Gastroesophageal sphincter (tissue), 4 donors: ENCODE results near the gene PTPRG. TPM values are rescaled to one million over a fixed set of nuclear protein-coding genes. Genes with fewer than 3 reads are reported as not detected.

Experiments used
- ATAC-seq: fragments of 150-250 bp; one replicate; pipeline ENCODE4 v1.9.1; 2016; ENCODE audit warnings: mild to moderate bottlenecking, moderate library complexity
- H3K27ac ChIP-seq, 4 donors: fragments of 200-600 bp; sonication (generic) in 3 of 4; 1 replicate in 3 of 4; 2 replicates in 1 of 4; pipeline ENCODE4 v1.5.1; 2016 to 2019
- H3K27me3 ChIP-seq: fragments of 200-600 bp; sonication (generic); one replicate; pipeline ENCODE4 v1.5.1; 2019
- H3K36me3 ChIP-seq, 2 donors: fragments of 200-600 bp; sonication (generic); one replicate each; pipeline ENCODE4 v1.5.1; 2019; ENCODE audit warnings: control low read depth in 1 of 2
- H3K4me1 ChIP-seq, 3 donors: fragments of 200-600 bp; sonication (generic); 1 replicate in 2 of 3; 2 replicates in 1 of 3; pipeline ENCODE4 v1.5.1; 2016 to 2019; ENCODE audit warnings: control low read depth in 2 of 3
- H3K4me3 ChIP-seq, 2 donors: fragments of 200-600 bp; sonication (generic); one replicate each; pipeline ENCODE4 v1.5.1; 2019; ENCODE audit warnings: mild to moderate bottlenecking in 1 of 2, moderate library complexity in 1 of 2
- H3K9me3 ChIP-seq, 3 donors: fragments of 200-600 bp; sonication (generic); one replicate each; pipeline ENCODE4 v1.5.1; 2017 to 2019; ENCODE audit warnings: control low read depth in 2 of 3
- EP300 ChIP-seq: sonication (generic); formaldehyde crosslinking; IDR thresholded peaks from one replicate; pipeline ENCODE4 v1.6.1; 2017; ENCODE audit warnings: antibody characterized with exemption, mild to moderate bottlenecking
- POLR2A ChIP-seq, 2 donors: fragments of 450-650 bp; IDR thresholded peaks; one replicate each; pipeline ENCODE4 v1.6.1; 2017; ENCODE audit warnings: antibody characterized with exemption in 2 of 2, mild to moderate bottlenecking in 2 of 2, moderate library complexity in 1 of 2
- POLR2AphosphoS5 ChIP-seq: sonication (generic); formaldehyde crosslinking; IDR thresholded peaks from one replicate; pipeline ENCODE4 v1.6.1; 2017; ENCODE audit warnings: antibody characterized with exemption
- WGBS, 2 donors: methylation state at CpG; one replicate each; pipeline ENCODE4 v1.1.5; 2018; ENCODE audit warnings: low coverage in 1 of 2; 5-methylcytosine and 5-hydroxymethylcytosine counted together
- total RNA-seq, 4 donors: library from RNA; depleted of rRNA; stranded (reverse); fragments of >200 nt; gene quantifications; one replicate each; pipeline ENCODE4 v1.1.0, GENCODE V29; 2016
- TF ChIP-seq, protein P1 (sequence below), 4 experiments: fragments of 200-600 bp in 2 of 4; fragments of 450-650 bp in 2 of 4; sonication (generic) in 1 of 4; IDR thresholded peaks; one replicate each; pipeline ENCODE4 v1.5.1; 2017 to 2019; ENCODE audit warnings: antibody characterized with exemption in 4 of 4, mild to moderate bottlenecking in 2 of 4, moderate library complexity in 2 of 4

PTPRG gene
- total RNA-seq, 4 donors from 2014 or later = 48.7 to 81.9 (median 52.8) TPM

DNA sequence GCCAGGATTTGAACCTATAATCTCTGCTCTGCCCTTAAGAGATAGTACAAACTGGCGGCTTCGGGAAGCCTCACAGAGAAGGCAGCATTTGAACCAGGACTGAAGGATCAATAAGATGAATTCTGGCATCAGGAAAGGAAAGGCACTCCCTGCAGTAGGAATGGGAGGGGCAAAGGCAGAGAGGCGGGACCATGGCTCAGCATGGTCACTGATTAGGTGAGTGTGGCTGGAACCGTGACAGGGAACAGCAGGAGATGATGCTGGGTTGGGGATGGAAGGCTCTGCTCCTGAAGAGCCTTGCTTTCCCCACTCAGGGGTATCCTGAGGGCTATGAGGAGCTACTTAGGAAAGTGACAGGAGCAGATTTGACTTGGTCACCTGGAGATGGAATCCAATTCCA, 653.5 kb downstream of the PTPRG start:
- ATAC-seq = no peak
- H3K4me1 ChIP-seq = no peaks in the 10 kb centered on the region
- no peak overlapping the region for H3K4me3 ChIP-seq
- H3K27ac ChIP-seq = no peak overlapping the region
- no peaks in the 10 kb centered on the region for H3K27me3 ChIP-seq
- 65 to 82% methylated on average over 2 to 4 of the region's 4 CpGs for WGBS, 2 donors
- peaks cover 0 to 22% of the 10 kb centered on the region in 2 donors for H3K36me3 ChIP-seq
- TF ChIP-seq POLR2AphosphoS5 (no peak), POLR2A (IDR thresholded peaks at IDR 0.05) (no peak), EP300 (no peak)
- TF ChIP-seq, protein P1, sequence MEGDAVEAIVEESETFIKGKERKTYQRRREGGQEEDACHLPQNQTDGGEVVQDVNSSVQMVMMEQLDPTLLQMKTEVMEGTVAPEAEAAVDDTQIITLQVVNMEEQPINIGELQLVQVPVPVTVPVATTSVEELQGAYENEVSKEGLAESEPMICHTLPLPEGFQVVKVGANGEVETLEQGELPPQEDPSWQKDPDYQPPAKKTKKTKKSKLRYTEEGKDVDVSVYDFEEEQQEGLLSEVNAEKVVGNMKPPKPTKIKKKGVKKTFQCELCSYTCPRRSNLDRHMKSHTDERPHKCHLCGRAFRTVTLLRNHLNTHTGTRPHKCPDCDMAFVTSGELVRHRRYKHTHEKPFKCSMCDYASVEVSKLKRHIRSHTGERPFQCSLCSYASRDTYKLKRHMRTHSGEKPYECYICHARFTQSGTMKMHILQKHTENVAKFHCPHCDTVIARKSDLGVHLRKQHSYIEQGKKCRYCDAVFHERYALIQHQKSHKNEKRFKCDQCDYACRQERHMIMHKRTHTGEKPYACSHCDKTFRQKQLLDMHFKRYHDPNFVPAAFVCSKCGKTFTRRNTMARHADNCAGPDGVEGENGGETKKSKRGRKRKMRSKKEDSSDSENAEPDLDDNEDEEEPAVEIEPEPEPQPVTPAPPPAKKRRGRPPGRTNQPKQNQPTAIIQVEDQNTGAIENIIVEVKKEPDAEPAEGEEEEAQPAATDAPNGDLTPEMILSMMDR (IDR thresholded peaks at IDR 0.05) = no peak
- no peaks in the 10 kb centered on the region for H3K9me3 ChIP-seq

DNA sequence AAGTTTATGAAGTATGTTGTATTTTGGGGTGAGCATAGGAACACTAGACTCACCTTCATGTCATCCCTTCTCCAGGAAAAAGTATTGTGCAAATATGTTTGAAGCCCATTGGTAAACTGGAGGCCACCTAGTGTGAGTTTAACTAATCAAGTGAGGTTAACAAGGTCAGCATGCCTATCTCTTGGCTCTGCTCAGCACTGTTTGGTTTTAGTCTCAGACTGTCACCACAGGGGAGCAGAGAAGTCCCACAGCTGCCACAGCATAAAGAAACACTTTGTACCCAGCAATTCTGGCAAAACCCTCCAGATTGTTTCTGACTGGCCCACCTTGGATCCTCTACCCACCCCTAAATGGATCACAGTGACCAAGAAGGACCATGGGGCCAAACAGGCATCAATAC, 659.2 kb downstream of the PTPRG start:
- TF ChIP-seq POLR2A (IDR thresholded peaks at IDR 0.05) (no peak), EP300 (no peak), POLR2AphosphoS5 (no peak)
- TF ChIP-seq, protein P1 (IDR thresholded peaks at IDR 0.05) = no peak
- Histone ChIP-seq H3K4me3 (no peak overlapping the region), H3K27ac (no peak overlapping the region), H3K36me3 (peaks cover 0 to 55% of the 10 kb centered on the region in 2 donors), H3K9me3 (no peaks in the 10 kb centered on the region), H3K27me3 (no peaks in the 10 kb centered on the region), H3K4me1 (no peaks in the 10 kb centered on the region)
- ATAC-seq = no peak

DNA sequence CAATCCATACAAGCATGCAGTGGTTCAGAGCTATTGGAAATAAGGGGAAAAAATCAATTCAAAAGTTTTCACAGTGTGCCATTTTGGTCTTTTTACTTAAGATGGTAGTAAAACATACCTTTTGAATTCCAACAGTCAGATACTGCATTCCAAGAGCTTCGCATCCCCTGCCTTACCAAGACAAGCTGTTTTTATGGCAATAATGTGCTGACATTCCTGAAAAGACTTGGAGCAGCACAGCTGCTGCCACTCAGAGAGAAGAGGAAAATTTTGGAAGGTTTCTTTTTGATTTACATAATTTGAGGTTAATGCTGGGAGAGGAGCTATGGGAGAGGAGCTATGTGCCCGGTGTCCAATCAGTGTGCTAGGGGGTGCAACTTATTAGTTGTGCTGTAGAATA, 663.7 kb downstream of the PTPRG start:
- H3K4me3 ChIP-seq = no peak overlapping the region
- no peaks in the 10 kb centered on the region for H3K4me1 ChIP-seq
- H3K27ac ChIP-seq = no peak overlapping the region
- ATAC-seq = no peak
- WGBS, 2 donors = 37 to 78% methylated on average over 2 of the region's 2 CpGs
- peaks cover 0 to 31% of the 10 kb centered on the region in 2 donors for H3K36me3 ChIP-seq
- no peaks in the 10 kb centered on the region for H3K27me3 ChIP-seq
- TF ChIP-seq POLR2A (IDR thresholded peaks at IDR 0.05) (no peak), POLR2AphosphoS5 (no peak), EP300 (no peak)
- TF ChIP-seq, protein P1 (IDR thresholded peaks at IDR 0.05) = no peak
- H3K9me3 ChIP-seq = no peaks in the 10 kb centered on the region

DNA sequence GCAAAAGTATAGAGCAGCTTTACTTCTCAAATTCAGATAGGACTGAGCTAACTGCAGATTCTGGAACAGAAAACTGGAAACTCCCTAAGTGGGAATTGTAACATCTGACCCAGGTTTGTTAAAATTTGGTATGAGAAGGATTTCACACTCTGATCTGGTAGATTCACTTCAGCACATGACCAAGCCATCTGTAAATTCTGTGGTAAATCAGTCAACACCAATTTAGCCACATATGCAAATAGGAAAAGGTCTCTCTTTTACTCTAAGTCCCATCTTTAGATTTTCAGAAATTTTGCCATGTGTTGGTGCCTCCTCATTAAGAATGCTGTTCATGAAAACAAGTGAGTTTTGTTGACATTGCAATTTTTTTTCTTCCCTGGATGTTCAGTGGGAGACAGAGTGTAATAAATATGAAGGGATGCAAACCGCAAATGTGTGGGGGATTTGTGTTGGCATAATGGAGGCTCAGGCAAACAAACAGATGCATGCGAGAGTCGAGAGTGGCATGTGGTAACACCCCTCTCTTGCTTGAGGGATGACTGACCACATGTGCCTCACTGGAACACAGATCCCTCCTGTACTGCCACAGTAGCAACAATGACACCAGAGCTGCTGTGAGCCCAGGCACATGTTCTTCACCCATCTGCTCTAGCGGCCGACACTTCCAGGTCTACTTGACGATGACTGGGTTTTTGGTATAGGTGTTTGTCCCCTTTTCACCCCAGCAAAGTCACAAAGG, 665.4 kb downstream of the PTPRG start:
- peaks cover 0 to 14% of the 10 kb centered on the region in 2 donors for H3K36me3 ChIP-seq
- H3K9me3 ChIP-seq = no peaks in the 10 kb centered on the region
- TF ChIP-seq POLR2A (IDR thresholded peaks at IDR 0.05) = no peak
- no peak for TF ChIP-seq POLR2AphosphoS5
- TF ChIP-seq EP300 = no peak
- TF ChIP-seq, protein P1 (IDR thresholded peaks at IDR 0.05) = no peak
- 88% methylated on average over 3 of the region's 6 CpGs; no CpG with 5 or more reads in 1 of the 2 donors for WGBS, 2 donors
- no peaks in the 10 kb centered on the region for H3K4me1 ChIP-seq
- ATAC-seq = no peak
- H3K27ac ChIP-seq = no peak overlapping the region
- H3K4me3 ChIP-seq = no peak overlapping the region
- no peaks in the 10 kb centered on the region for H3K27me3 ChIP-seq

DNA sequence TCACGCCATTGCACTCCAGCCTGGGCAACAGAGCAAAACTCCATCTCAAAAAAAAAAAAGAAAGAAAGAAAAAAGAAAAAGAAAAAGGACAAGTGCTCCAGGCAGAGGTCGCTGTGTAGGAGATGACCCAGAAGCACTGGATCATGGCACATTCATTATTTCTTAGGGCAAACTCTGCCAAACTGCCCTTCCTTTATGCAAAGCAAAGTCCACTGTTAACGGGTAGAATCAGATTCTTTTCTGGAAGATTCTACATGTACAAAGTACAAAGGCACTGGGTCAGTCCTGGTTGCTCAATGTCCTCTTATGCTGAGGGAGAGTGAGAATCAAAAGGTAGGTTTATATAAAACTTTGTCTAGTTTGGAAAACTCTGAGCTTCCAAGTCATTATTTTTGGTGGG, 667.1 kb downstream of the PTPRG start:
- Histone ChIP-seq H3K27ac (no peak overlapping the region), H3K27me3 (no peaks in the 10 kb centered on the region), H3K4me3 (no peak overlapping the region), H3K9me3 (no peaks in the 10 kb centered on the region), H3K36me3 (peaks cover 0 to 3% of the 10 kb centered on the region in 2 donors), H3K4me1 (no peaks in the 10 kb centered on the region)
- WGBS, 2 donors = 94 to 96% methylated on average over 3 of the region's 3 CpGs
- no peak for ATAC-seq
- TF ChIP-seq POLR2A (IDR thresholded peaks at IDR 0.05) = no peak
- TF ChIP-seq, protein P1 (IDR thresholded peaks at IDR 0.05) = no peak
